Measurements from ENCODE around the gene SETBP1.

SETBP1 gene

GRCh38 chr18:44742718-44743311 is 62.1 kb downstream of the SETBP1 start:
- no peak for DNase-seq (ENCODE audit: low read depth)
- TF ChIP-seq, protein P1, sequence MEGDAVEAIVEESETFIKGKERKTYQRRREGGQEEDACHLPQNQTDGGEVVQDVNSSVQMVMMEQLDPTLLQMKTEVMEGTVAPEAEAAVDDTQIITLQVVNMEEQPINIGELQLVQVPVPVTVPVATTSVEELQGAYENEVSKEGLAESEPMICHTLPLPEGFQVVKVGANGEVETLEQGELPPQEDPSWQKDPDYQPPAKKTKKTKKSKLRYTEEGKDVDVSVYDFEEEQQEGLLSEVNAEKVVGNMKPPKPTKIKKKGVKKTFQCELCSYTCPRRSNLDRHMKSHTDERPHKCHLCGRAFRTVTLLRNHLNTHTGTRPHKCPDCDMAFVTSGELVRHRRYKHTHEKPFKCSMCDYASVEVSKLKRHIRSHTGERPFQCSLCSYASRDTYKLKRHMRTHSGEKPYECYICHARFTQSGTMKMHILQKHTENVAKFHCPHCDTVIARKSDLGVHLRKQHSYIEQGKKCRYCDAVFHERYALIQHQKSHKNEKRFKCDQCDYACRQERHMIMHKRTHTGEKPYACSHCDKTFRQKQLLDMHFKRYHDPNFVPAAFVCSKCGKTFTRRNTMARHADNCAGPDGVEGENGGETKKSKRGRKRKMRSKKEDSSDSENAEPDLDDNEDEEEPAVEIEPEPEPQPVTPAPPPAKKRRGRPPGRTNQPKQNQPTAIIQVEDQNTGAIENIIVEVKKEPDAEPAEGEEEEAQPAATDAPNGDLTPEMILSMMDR (IDR thresholded peaks at IDR 0.05; ENCODE audit: insufficient read depth, low read depth, low read length, missing control alignments) = no peak
- no peak overlapping the region for H3K4me3 ChIP-seq (ENCODE audit: low read depth, low read length)

- H3K4me3 ChIP-seq (ENCODE audit: low read depth, low read length) = no peak overlapping the region
Measured at GRCh38 chr18:44743631-44744030, 62.9 kb downstream of the SETBP1 start.

GRCh38 chr18:44744161-44745121 is 63.8 kb downstream of the SETBP1 start:
- H3K4me3 ChIP-seq (ENCODE audit: low read depth, low read length) = no peak overlapping the region
- no peak for DNase-seq (ENCODE audit: low read depth)
- TF ChIP-seq, protein P1 (IDR thresholded peaks at IDR 0.05; ENCODE audit: insufficient read depth, low read depth, low read length, missing control alignments) = no peak

More at GRCh38 chr18:44743631-44744030, 62.9 kb downstream of the SETBP1 start:
- DNase-seq (ENCODE audit: low read depth) = no peak
- TF ChIP-seq, protein P1 (IDR thresholded peaks at IDR 0.05; ENCODE audit: insufficient read depth, low read depth, low read length, missing control alignments) = no peak

DNA sequence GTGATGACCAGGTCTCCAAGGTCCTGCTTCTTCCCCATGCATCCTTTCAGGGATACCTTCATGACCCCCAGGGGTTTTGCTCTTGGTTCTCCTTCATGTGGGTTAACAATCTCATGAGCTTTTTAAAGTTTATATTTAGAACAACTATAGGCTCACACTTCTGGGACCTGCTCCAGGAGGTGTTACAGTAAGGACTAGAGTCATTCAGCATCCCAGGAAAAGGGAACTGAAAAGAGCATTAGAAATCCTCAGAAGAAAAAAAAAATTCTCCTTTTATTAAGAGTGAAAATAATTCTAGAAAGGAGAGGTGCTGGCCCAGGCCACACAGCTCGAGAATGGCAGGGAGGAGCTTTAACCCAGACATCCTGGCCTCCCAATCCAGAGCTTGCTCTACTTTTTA is 66.5 kb downstream of the SETBP1 start:
- H3K4me3 ChIP-seq (ENCODE audit: low read depth, low read length) = no peak overlapping the region
- TF ChIP-seq, protein P1 (IDR thresholded peaks at IDR 0.05; ENCODE audit: insufficient read depth, low read depth, low read length, missing control alignments) = no peak
- no peak for DNase-seq (ENCODE audit: low read depth)

GRCh38 chr18:44748582-44748981 is 67.9 kb downstream of the SETBP1 start:
- DNase-seq (ENCODE audit: low read depth) = no peak

DNA sequence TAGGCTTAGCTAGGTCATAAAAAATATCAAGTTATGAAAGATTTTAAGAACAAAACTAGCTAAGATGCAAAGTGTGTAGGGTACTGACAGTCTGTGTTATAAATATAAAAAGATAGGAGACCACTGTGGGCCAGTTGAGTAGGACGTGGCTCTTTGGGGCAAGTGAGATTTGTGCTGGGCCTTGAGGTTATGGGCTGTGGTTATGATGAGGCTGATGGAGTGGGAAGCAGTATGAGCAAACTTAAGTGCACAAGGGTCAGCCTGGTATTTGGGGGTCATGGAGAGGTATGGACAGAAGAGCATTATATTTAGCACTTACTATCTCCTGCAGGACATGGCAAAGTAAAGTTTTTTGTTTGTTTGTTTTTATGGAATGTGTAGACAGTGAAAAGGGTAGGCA is 70.1 kb downstream of the SETBP1 start:
- no peak for DNase-seq (ENCODE audit: low read depth)
- no peak overlapping the region for H3K4me3 ChIP-seq (ENCODE audit: low read depth, low read length)
- TF ChIP-seq, protein P1 (IDR thresholded peaks at IDR 0.05; ENCODE audit: insufficient read depth, low read depth, low read length, missing control alignments) = no peak

More at GRCh38 chr18:44748582-44748981, 67.9 kb downstream of the SETBP1 start:
- TF ChIP-seq, protein P1 (IDR thresholded peaks at IDR 0.05; ENCODE audit: insufficient read depth, low read depth, low read length, missing control alignments) = no peak
- H3K4me3 ChIP-seq (ENCODE audit: low read depth, low read length) = no peak overlapping the region
